Kidney (tissue), 14 donors: ENCODE results near the gene ASPN. TPM values are rescaled to one million over a fixed set of nuclear protein-coding genes. Genes with fewer than 3 reads are reported as not detected.

Source experiments
- DNase-seq, 5 donors: peaks; one replicate each; pipeline ENCODE4 v3.0.0-alpha.2; 2013 to 2020
- FAIRE-seq: peaks from 2 replicates; lab custom pipeline; 2012; peaks lifted over from hg19 to GRCh38; lab: Jason Lieb, UNC
- H3K27ac ChIP-seq, 2 donors: one replicate each; pipeline ENCODE4 v1.7.0; 2013; ENCODE audit warnings: low read depth in 2 of 2, low read length in 2 of 2, inconsistent platforms in 1 of 2
- H3K27me3 ChIP-seq: one replicate; pipeline ENCODE4 v1.7.1; 2013; ENCODE audit warnings: low read length, inconsistent platforms; ENCODE audit not compliant: control insufficient read depth, insufficient read depth
- H3K36me3 ChIP-seq, 3 donors: one replicate each; pipeline versions ENCODE4 v1.7.0 to v1.7.1; 2013; ENCODE audit warnings: low read length in 3 of 3, control low read depth in 1 of 3, inconsistent platforms in 1 of 3; ENCODE audit not compliant: insufficient read depth in 3 of 3, control insufficient read depth in 2 of 3
- H3K4me1 ChIP-seq, 3 donors: one replicate each; pipeline versions ENCODE4 v1.7.0 to v1.7.1; 2013; ENCODE audit warnings: low read length in 3 of 3, inconsistent platforms in 1 of 3, low read depth in 1 of 3; ENCODE audit not compliant: control insufficient read depth in 2 of 3, insufficient read depth in 2 of 3
- H3K4me3 ChIP-seq, 3 donors: one replicate each; pipeline versions ENCODE4 v1.7.0 to v1.8.1; 2013; ENCODE audit warnings: low read length in 3 of 3, control low read depth in 1 of 3, inconsistent platforms in 1 of 3
- H3K9ac ChIP-seq, 3 donors: one replicate each; pipeline versions ENCODE4 v1.7.0 to v1.7.1; 2013; ENCODE audit warnings: low read length in 3 of 3, control low read depth in 1 of 3, inconsistent platforms in 1 of 3
- H3K9me3 ChIP-seq, 3 donors: one replicate each; pipeline versions ENCODE4 v1.7.0 to v1.7.1; 2013; ENCODE audit warnings: low read length in 3 of 3, control low read depth in 1 of 3, inconsistent platforms in 1 of 3; ENCODE audit not compliant: control insufficient read depth in 2 of 3, insufficient read depth in 1 of 3
- intact Hi-C: fragments of 100-400 bp; cut with DNase I; formaldehyde crosslinking; loops from one replicate; pipeline ENCODE4 v1.11.1; 2022
- polyA plus RNA-seq: library from polyadenylated mRNA; stranded (reverse); fragments of 350-450 nt; fragmentation: Illumina TruSeq; extraction: RNeasy Lipid Tissue Mini Kit (QIAGEN cat#74804); gene quantifications from one replicate; pipeline ENCODE4 v1.2.3, GENCODE V29; 2014; ENCODE audit warnings: low read depth, low replicate concordance; ENCODE audit not compliant: insufficient read depth
- total RNA-seq: library from RNA; stranded (reverse); fragmentation: NEBNext Ultra II Directional; extraction: Animal tissue kit (Norgen Biotek cat#: 25700); gene quantifications from one replicate; pipeline ENCODE4 v1.2.1, GENCODE V29; 2021
- TF ChIP-seq, protein P1 (sequence below): IDR thresholded peaks from 3 replicates; pipeline ENCODE4 v1.5.1; 2012; ENCODE audit warnings: mild to moderate bottlenecking, moderate library complexity, borderline replicate concordance; ENCODE audit not compliant: insufficient read depth; ENCODE audit errors: extremely low read depth
- donor health status: control.
- donor health status: control.
- donor health status: control.
- donor health status: control.
- donor health status: control.
- donor health status: DM: yes; HTN: yes; CAD: no.
- donor health status: Normal renal cell carcinoma (clear cell type).

ASPN gene
- total and polyA plus RNA-seq, 2 donors from 2014 or later, result 1.5 to 3.2 TPM

DNA sequence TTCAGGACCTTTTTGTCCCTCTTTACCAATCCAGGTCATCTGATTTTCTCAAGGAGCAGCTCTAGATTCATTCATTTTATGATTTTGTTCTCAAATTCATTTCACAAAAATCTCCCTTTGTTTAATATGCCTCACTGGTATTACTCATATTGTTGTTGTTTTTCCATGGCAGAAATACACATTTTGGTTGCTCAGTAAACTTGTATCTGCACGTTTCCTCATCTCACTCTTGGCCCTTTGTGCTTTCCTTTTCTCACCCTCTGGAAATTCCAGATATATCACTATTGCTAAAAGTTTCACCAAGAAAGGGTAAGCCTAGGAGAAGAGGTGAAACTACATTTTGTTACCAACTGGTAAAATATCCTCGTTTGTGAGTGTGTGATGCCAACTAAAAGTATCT, 14.8 kb downstream of the ASPN start:
- no peaks in the 10 kb centered on the region for H3K4me1 ChIP-seq
- intact Hi-C loops, result no loop called here
- TF ChIP-seq, protein P1, sequence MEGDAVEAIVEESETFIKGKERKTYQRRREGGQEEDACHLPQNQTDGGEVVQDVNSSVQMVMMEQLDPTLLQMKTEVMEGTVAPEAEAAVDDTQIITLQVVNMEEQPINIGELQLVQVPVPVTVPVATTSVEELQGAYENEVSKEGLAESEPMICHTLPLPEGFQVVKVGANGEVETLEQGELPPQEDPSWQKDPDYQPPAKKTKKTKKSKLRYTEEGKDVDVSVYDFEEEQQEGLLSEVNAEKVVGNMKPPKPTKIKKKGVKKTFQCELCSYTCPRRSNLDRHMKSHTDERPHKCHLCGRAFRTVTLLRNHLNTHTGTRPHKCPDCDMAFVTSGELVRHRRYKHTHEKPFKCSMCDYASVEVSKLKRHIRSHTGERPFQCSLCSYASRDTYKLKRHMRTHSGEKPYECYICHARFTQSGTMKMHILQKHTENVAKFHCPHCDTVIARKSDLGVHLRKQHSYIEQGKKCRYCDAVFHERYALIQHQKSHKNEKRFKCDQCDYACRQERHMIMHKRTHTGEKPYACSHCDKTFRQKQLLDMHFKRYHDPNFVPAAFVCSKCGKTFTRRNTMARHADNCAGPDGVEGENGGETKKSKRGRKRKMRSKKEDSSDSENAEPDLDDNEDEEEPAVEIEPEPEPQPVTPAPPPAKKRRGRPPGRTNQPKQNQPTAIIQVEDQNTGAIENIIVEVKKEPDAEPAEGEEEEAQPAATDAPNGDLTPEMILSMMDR, result no peak
- no peak overlapping the region for H3K4me3 ChIP-seq
- H3K27me3 ChIP-seq, result no peaks in the 10 kb centered on the region
- no peaks in the 10 kb centered on the region for H3K36me3 ChIP-seq
- FAIRE-seq (no peak), DNase-seq (no peak)
- no peaks in the 10 kb centered on the region for H3K9me3 ChIP-seq
- no peak overlapping the region for H3K9ac ChIP-seq
- no peak overlapping the region for H3K27ac ChIP-seq

DNA sequence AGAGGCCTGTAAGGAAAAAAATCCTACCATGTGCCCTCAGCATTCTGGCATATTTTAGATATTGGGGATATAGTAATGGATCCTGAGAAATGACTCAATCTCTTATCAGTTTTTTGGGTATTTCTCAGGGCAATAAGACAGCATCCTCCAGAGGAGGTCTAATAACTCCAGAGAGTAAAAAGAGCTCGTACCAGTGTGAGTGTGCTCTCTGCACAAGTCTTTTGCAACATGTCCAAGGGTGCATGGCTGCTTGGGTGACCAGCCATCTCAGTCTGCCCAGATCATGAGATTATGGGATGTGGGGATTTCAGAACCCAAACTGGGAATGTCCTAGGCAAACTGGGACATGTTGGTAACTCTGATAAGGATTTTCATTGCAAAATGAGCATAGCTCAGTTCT, 15.3 kb downstream of the ASPN start:
- H3K4me3 ChIP-seq, result no peak overlapping the region
- DNase-seq, result no peak
- no peak overlapping the region for H3K27ac ChIP-seq
- no peaks in the 10 kb centered on the region for H3K36me3 ChIP-seq
- intact Hi-C loops, result no loop called here
- no peak for FAIRE-seq
- H3K27me3 ChIP-seq, result no peaks in the 10 kb centered on the region
- TF ChIP-seq, protein P1, result no peak
- H3K9ac ChIP-seq, result no peak overlapping the region
- no peaks in the 10 kb centered on the region for H3K4me1 ChIP-seq
- no peaks in the 10 kb centered on the region for H3K9me3 ChIP-seq

- Histone ChIP-seq H3K9ac (no peak overlapping the region), H3K36me3 (no peaks in the 10 kb centered on the region), H3K27ac (no peak overlapping the region), H3K4me3 (no peak overlapping the region), H3K27me3 (no peaks in the 10 kb centered on the region), H3K4me1 (no peaks in the 10 kb centered on the region), H3K9me3 (no peaks in the 10 kb centered on the region)
- TF ChIP-seq, protein P1, result no peak
- DNase-seq (no peak), FAIRE-seq (no peak)
- intact Hi-C loops, result no loop called here
Measured at GRCh38 chr9:92463984-92464383, 18.3 kb downstream of the ASPN start.

DNA sequence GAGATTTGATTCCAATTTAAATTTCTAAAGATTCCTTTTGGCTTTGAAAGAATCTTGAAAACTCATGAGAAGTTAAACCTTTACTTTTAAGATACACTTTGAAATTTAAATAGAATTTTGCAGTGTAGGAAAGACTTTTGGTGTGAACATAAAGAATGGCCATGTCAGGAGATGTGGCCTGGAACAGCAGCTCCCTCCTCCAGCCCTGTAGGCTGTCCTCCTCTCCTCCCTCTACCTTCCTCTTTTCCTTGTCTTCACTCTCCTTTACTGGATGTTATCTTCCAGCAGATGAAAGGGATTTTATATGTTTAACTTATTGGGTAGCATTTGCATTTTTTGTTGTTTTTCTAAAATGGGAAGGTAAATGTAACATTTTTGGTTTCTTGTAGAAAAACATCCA, 18.9 kb downstream of the ASPN start:
- no peak overlapping the region for H3K9ac ChIP-seq
- H3K9me3 ChIP-seq, result no peaks in the 10 kb centered on the region
- no peaks in the 10 kb centered on the region for H3K36me3 ChIP-seq
- no peak overlapping the region for H3K27ac ChIP-seq
- no peaks in the 10 kb centered on the region for H3K4me1 ChIP-seq
- DNase-seq (no peak), FAIRE-seq (no peak)
- TF ChIP-seq, protein P1, result no peak
- no peak overlapping the region for H3K4me3 ChIP-seq
- no peaks in the 10 kb centered on the region for H3K27me3 ChIP-seq
- intact Hi-C loops, result no loop called here
